ENCODE data around the gene TNS2.

DNA sequence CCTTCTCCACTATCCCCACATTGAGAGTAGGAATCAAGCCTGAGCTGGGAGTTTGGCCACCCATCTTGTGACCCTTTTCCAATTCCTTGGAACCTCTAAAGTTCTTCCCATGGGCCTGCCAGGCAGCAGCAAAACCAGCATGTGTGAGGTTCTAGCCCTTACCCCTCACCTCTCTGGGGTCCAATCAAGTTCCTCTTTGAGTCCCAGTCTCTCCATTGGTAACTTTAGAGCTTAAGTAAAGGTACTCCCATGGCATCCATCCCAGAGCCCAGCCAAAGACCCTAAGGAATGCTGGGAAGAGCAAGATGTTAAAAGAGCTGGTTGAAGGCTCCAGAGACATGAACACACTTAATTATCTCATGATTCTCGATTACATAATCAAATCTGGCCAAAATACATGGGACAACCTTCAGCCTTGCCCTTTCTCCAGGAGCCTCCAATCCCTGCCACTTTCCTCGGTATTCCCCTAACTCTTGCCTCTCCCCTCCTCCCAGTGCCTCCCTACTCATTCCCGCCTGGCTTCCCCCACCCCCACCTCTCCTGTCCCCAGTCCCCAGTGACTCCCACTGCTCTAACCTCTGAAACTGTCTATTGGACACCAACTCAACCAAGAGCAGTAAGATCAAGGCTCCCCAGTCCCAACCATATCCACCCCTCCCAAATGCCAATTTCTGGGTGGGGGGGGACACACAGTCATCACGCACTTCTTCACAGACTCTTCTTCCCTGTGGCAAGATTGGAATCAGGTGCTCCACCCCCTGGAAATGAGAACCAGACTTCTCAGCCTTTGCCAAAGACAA lies 4.8 kb upstream of the TNS2 start:
- TF ChIP-seq EZH2 (IDR thresholded peaks at IDR 0.05; ENCODE audit: low read depth) (no peak), CTCF (conservative IDR thresholded peaks at IDR 0.05) (no peak)

Data from PC-9 (cell line).